Muscle of arm (tissue), 14 donors: ENCODE measurements around the gene UGT1A1. TPM values are rescaled to one million over a fixed set of nuclear protein-coding genes. Genes with fewer than 3 reads are reported as not detected.
"Not testable (repeated sequence)": the region's sequence is repeated elsewhere in the genome, so short reads cannot be mapped to it uniquely, and the experiment has no call there.

Experiments
- DNase-seq: peaks from one replicate; pipeline ENCODE4 v3.0.0-alpha.2; 2013
- long read RNA-seq, 11 donors: transcript quantifications; one replicate each; lab custom pipeline, GENCODE V29; 2026
- polyA plus RNA-seq, 12 donors: library from polyadenylated mRNA; unstranded; fragments of 120-200 nt; gene quantifications; one replicate each; pipeline ENCODE4 v1.2.1, GENCODE V29; 2013; ENCODE audit not compliant: insufficient read length in 12 of 12

The UGT1A1 gene
- under 1 TPM in 4 of 12 donors, not detected in 8; 0.05 to 0.14 (median 0.06) TPM for polyA plus RNA-seq
- long read RNA-seq, donor 1: 0 reads
- long read RNA-seq, donor 2: 0 reads
- long read RNA-seq, donor 3: 0 reads
- long read RNA-seq, donor 4: 0 reads
- long read RNA-seq, donor 5: 0 reads
- long read RNA-seq, donor 6: 0 reads
- long read RNA-seq, donor 7: 0 reads
- long read RNA-seq, donor 8: 0 reads
- long read RNA-seq, donor 9: 0 reads
- long read RNA-seq, donor 10: 0 reads
- long read RNA-seq, donor 11: 0 reads

- no peak for DNase-seq
These were observed at the start of gene UGT1A1 for GRCh38 chr2:233760043-233760442. Gene UGT1A1 (plus strand): TSS chr2:233760270. CDS start chr2:233760288, 18 bp downstream.

DNA sequence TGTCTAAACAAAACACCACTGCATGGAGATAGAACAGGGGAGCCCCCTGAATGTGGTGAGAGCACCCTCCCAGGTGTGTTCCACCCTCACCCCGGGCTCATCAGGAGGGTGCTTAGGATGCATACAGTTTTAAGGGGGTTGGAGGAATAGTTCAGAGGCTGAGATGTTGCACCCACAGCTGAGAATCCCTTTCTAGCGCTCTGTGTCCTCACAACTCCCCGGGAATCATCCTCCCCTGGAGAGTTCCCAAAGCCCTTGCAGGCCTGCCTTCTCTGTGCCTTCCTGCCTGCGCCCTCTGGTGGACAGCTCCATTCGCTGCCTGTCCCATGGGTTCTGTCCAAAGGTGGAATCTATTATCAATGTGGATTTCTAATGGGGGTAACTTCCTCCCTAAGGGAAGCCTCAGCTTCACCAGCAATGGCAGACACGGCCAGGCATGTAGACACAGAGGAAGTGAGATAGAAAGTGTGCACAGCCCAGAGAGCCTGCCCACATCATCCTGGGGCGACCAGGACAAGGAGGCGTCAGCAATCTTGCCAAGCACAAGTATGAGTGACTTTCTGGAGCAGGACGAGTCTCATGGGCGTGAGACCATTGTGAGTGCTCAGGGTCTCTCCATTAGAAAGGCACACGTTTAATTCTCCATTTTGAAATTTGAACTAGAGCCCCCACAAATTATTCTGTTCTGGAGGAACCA is 48.6 kb upstream of the UGT1A1 start:
- DNase-seq: peak; percentile 16

DNA sequence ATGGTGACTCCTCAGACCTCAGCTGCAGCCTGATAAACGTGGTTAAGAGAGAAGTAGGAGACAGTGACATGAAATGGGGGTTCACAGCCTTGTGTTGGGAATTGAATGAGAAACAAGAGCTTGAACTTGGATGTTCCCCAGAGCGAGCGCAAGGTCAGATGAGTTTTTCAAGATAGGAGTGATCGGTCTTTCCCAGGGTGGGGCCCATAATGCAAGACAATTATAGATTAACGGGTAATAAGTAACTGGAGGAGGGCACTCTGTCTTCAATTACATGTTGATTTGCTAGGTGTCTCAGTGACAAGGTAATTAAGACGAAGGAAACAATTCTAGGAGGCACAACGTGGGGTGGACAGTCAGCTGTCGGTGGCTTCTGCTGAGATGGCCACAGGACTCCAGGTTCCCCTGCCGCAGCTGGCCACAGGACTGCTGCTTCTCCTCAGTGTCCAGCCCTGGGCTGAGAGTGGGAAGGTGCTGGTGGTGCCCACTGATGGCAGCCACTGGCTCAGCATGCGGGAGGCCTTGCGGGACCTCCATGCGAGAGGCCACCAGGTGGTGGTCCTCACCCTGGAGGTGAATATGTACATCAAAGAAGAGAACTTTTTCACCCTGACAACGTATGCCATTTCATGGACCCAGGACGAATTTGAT is 47.3 kb upstream of the UGT1A1 start, which contains the start of gene UGT1A5:
TSS of gene UGT1A5 (plus strand) at position 297 of the 651 bp plus-strand sequence. CDS start at position 382, 85 bp downstream.
- no peak for DNase-seq

DNA sequence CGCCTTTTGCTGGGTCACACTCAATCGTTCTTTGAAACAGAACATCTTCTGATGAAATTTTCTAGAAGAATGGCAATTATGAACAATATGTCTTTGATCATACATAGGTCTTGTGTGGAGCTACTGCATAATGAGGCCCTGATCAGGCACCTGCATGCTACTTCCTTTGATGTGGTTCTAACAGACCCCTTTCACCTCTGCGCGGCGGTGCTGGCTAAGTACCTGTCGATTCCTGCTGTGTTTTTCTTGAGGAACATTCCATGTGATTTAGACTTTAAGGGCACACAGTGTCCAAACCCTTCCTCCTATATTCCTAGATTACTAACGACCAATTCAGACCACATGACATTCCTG is 46.8 kb upstream of the UGT1A1 start:
- DNase-seq: no peak

DNA sequence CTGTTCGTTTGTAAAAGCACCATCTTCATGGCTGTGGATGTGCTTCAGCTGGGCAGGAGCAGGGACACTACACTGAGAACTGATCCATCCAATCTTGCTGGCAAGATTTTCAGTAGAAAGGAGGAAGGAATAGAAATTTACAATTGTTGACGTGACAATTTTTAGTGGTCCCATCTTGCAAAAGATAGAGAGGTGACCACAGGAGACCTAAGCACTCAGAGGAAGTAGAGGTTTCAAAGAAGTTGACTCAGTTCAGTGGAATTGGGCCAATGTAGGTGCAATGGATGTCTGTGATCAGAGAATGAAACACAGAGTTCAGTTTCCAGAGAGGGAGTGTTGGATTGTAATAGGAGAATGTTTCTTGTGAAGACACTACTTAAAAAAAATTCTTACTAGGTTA is 45.9 kb upstream of the UGT1A1 start:
- no peak for DNase-seq

GRCh38 chr2:233718552-233718951 is 41.5 kb upstream of the UGT1A1 start, which contains the start of gene UGT1A4:
Gene UGT1A4 (plus strand): TSS chr2:233718736. CDS start chr2:233718821, 85 bp downstream.
- DNase-seq: no peak

DNA sequence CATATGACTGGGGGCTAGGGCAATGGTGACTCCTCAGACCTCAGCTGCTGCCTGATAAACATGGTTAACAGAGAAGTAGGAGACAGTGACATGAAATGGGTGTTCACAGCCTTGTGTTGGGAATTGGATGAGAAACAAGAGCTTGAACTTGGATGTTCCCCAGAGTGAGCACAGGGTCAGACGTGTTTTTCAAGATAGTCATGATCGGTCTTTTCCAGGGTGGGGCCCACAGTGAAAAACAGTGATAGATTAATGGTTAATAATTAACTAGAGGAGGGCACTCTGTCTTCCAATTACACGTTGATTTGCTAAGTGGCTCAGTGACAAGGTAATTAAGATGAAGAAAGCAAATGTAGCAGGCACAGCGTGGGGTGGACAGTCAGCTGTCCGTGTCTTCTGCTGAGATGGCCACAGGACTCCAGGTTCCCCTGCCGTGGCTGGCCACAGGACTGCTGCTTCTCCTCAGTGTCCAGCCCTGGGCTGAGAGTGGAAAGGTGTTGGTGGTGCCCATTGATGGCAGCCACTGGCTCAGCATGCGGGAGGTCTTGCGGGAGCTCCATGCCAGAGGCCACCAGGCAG is 31.3 kb upstream of the UGT1A1 start, which contains the start of gene UGT1A3:
TSS of gene UGT1A3 (plus strand) at position 320 of the 579 bp plus-strand sequence. CDS start at position 405, 85 bp downstream.
- DNase-seq: no peak

- DNase-seq: not testable (repeated sequence)
These were observed 23.0 kb upstream of the UGT1A1 start for GRCh38 chr2:233736868-233737653.

- DNase-seq: no peak
These were observed 19.2 kb upstream of the UGT1A1 start for GRCh38 chr2:233740870-233741269.

GRCh38 chr2:233743464-233744259 is 16.4 kb upstream of the UGT1A1 start:
- DNase-seq: no peak

DNA sequence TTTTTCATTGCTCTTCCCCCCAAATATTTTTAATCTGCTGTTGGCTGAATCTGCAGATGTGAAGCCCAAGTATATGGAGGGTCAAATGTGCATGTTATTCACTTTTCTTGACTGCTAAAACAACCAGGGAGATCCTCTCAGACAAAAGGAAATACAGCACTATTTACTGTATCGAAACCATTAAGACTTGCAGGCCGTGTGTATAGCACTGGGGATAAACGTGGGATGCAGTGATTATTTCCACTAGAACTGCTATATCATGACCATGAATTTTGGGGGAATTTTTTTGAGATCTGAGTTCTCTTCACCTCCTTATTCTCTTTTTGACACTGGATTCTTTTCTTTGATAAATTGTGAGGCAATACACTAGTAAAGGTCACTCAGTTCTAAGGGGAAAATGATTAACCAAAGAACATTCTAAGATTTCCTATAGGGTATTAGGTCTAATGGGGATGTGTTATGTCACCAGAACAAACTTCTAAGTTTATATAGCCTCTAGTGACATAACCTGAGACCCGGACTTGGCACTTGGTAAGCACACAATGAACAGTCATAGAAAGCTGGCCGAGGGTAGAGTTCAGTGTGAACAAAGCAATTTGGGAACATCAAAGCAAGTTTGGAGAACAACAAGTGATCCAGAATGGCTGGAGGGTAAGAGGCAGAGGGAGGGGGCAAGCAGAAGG is 14.9 kb upstream of the UGT1A1 start:
- no peak for DNase-seq

DNA sequence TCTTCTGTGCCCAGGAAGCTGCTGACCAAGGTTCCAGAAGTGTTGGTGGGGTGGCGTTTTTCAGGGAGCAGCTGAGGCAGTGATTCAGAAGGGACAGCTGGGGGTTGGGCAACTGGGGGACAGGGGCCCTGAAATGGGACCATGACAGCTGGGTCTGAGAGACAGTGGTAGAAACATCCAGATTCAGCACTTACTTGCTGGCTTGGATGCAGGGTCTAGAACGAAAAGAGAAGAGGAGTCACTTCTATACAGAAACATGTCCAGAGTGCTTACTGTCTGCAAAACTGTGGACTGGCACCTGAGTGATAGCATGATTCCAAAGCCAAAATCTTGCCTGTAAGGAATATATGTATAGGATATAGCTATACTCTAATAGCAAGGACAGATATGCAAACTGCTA is 14.2 kb upstream of the UGT1A1 start:
- DNase-seq: not testable (repeated sequence)

DNA sequence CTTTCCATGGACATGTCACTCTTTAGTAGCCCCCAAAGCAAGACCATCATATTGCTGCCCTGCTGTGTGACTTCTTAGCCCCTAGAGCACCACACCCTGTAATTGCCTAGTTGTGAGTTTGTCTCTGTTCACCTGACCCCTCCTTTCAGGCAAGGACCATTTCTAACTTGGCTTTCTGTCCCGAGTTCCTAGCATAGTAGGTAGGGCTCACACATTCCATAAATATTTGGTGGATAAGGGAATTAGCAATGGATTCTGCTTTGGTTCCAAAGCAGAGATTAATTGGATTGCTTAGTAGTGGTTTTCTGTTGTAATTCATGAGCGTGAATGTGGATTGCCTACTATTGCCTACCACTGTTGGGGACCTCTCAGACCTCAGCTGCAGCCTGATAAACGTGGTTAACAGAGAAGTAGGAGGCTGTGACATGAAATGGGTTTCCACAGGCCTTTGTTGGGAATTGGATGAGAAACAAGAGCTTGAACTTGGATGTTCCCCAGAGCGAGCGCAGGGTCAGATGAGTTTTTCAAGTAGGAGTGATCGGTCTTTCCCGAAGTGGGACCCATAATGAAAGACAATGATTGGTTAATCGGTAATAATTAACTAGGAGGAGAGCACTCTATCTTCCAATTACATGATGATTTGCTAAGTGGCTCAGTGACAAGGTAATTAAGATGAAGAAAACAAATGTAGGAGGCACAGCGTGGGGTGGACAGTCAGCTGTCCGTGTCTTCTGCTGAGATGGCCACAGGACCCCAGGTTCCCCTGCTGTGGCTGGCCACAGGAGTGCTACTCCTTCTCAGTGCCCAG is 13.4 kb upstream of the UGT1A1 start:
- DNase-seq: no peak

GRCh38 chr2:233747283-233747544 is 12.9 kb upstream of the UGT1A1 start:
- no peak for DNase-seq

- DNase-seq: not testable (repeated sequence)
These were observed 9.4 kb upstream of the UGT1A1 start for GRCh38 chr2:233750689-233751088.

DNA sequence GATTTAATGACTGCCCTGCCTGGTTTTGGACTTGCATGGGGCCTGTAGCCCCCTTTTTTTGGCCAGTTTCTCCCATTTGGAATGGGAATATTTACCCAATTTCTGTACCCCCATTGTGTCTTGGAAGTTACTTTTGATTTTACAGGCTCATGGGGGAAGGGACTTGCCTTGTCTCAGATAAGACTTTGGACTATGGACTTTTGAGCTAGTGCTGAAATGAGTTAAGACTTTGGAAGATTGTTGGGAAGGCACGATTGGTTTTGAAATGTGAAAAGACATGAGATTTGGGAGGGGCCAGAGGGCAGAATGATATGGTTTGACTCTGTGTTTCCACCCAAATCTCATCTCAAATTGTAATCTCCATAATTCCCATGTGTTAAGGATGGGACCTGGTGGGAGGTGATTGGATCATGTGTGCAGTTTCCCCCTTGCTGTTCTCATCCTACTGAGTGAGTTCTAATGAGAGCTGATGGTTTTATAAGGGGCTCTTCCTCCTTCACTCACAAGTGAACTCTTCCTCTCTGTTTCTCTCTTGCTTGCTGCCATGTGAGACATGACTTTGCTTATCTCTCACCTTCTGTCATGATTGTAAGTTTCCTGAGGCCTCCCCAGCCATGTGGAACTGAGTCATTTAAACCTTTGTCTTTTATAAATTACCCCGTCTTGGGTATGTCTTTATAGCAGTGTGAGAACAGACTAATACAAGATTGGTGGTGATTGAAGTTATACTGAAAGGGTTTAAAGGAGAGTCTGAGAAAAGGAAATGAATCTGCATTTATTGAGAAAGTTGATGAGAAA is 8.7 kb upstream of the UGT1A1 start:
- DNase-seq: not testable (repeated sequence)

GRCh38 chr2:233754872-233755611 is 5.0 kb upstream of the UGT1A1 start:
- DNase-seq: no peak
